HepG2 (cell line): Measurements from ENCODE around the gene SPTBN4. TPM values are rescaled to one million over a fixed set of nuclear protein-coding genes. Genes with fewer than 3 reads are reported as not detected.

Experiments
- ATAC-seq: fragments of 200-7000 bp; cut with Tn5 transposase; 3 replicates; pipeline ENCODE4 v1.9.1; 2020; ENCODE audit warnings: mild to moderate bottlenecking, moderate library complexity
- BruUV-seq: library from RNA; stranded (reverse); fragments of 400-500 nt; replicated peaks from 2 replicates; lab custom pipeline; 2021; lab: Mats Ljungman, UMichigan
- CTCF ChIA-PET: fragments of 300-600 bp; formaldehyde crosslinking; extraction: SDS; loops from one replicate; lab custom pipeline; 2021; ENCODE audit warnings: low total read pairs, inconsistent platforms, low intra/inter-chr PET ratio; lab: Yijun Ruan, JAX
- POLR2A ChIA-PET: fragments of 350-600 bp; sonication (Branson Sonifier 250); formaldehyde crosslinking; loops from one replicate; lab custom pipeline; 2020; ENCODE audit warnings: antibody characterized with exemption, inconsistent platforms; lab: Yijun Ruan, JAX
- DNase-seq: peaks from one replicate; pipeline ENCODE4 v3.0.0-alpha.2; 2015; ENCODE audit warnings: low spot score
- FAIRE-seq: peaks from 3 replicates; lab custom pipeline; 2011; peaks lifted over from hg19 to GRCh38; lab: Jason Lieb, UNC
- H2AFZ ChIP-seq: one replicate; pipeline ENCODE4 v1.6.1; 2011; ENCODE audit warnings: low read length, inconsistent platforms
- H3K27ac ChIP-seq: fragments of 300-600 bp; 3 replicates; pipeline ENCODE4 v1.8.0; 2011; ENCODE audit warnings: mixed run types, mild to moderate bottlenecking, mixed read lengths, low read length, inconsistent platforms; ENCODE audit not compliant: insufficient read depth; ENCODE audit errors: extremely low read length
- H3K27me3 ChIP-seq, 2 experiments: fragments of 200-600 bp in 1 of 2; 2 replicates in 1 of 2; 3 replicates in 1 of 2; pipeline versions ENCODE4 v1.6.0 to v1.8.0; 2011; ENCODE audit warnings: low read length in 2 of 2, mild to moderate bottlenecking in 2 of 2, moderate library complexity in 2 of 2, inconsistent platforms in 1 of 2; ENCODE audit not compliant: insufficient read depth in 2 of 2, control insufficient read depth in 1 of 2
- H3K36me3 ChIP-seq, 2 experiments: fragments of 200-600 bp in 1 of 2; replicated peaks in 1 of 2; 2 replicates in 1 of 2; 3 replicates in 1 of 2; pipeline versions ENCODE4 v1.5.1 to v1.8.0; 2011; ENCODE audit warnings: low read length in 2 of 2, inconsistent platforms in 1 of 2; ENCODE audit not compliant: insufficient read depth in 2 of 2, control insufficient read depth in 1 of 2
- H3K4me1 ChIP-seq: 2 replicates; pipeline ENCODE4 v1.5.1; 2012; ENCODE audit warnings: low read length, inconsistent platforms; ENCODE audit not compliant: insufficient read depth
- H3K4me2 ChIP-seq: 2 replicates; pipeline ENCODE4 v1.6.0; 2011; ENCODE audit warnings: low read depth, low read length, inconsistent platforms
- H3K4me3 ChIP-seq, 3 experiments: fragments of 200-600 bp in 1 of 3; sonication (generic), shearing (Covaris generic) in 1 of 3; replicated peaks in 1 of 3; 2 replicates each; pipeline ENCODE4 v1.5.1; 2011 to 2016; ENCODE audit warnings: low read length in 3 of 3, inconsistent platforms in 2 of 3, low read depth in 2 of 3, mild to moderate bottlenecking in 2 of 3, control low read depth in 1 of 3, mixed read lengths in 1 of 3; ENCODE audit not compliant: insufficient read depth in 1 of 3
- H3K79me2 ChIP-seq: one replicate; pipeline ENCODE4 v1.6.1; 2011; ENCODE audit warnings: low read length, inconsistent platforms; ENCODE audit not compliant: insufficient read depth
- H3K9ac ChIP-seq: 2 replicates; pipeline ENCODE4 v1.6.0; 2011; ENCODE audit warnings: mild to moderate bottlenecking, low read depth, low read length, inconsistent platforms; ENCODE audit not compliant: insufficient read depth
- H3K9me3 ChIP-seq: 2 replicates; pipeline ENCODE4 v1.5.1; 2012; ENCODE audit warnings: mild to moderate bottlenecking, low read length
- H4K20me1 ChIP-seq: 2 replicates; pipeline ENCODE4 v1.6.0; 2011; ENCODE audit warnings: inconsistent platforms, mild to moderate bottlenecking, low read length, moderate library complexity; ENCODE audit not compliant: insufficient read depth
- ATM ChIP-seq: fragments of 450-650 bp; IDR thresholded peaks from 2 replicates; pipeline ENCODE4 v1.7.1; 2017; ENCODE audit warnings: mild to moderate bottlenecking, borderline replicate concordance
- CREB1 ChIP-seq, 2 experiments: fragments of 450-650 bp in 1 of 2; IDR thresholded peaks; 2 replicates each; pipeline ENCODE4 v1.6.1; 2016 to 2017; ENCODE audit warnings: control low read depth in 1 of 2, mild to moderate bottlenecking in 1 of 2, missing compliant biosample characterization in 1 of 2, missing genetic modification characterization in 1 of 2
- FOXP1 ChIP-seq, 2 experiments: fragments of 450-650 bp in 1 of 2; IDR thresholded peaks; 2 replicates each; pipeline ENCODE4 v1.6.1; 2017 to 2018; ENCODE audit warnings: antibody characterized with exemption in 1 of 2
- MAF1 ChIP-seq: sonication (generic); formaldehyde crosslinking; IDR thresholded peaks from 2 replicates; pipeline ENCODE4 v1.5.0; 2020; ENCODE audit warnings: missing genetic modification reagents, borderline replicate concordance
- NAIF1 ChIP-seq: sonication (generic); formaldehyde crosslinking; IDR thresholded peaks from 2 replicates; pipeline ENCODE4 v1.5.0; 2020; ENCODE audit warnings: mild to moderate bottlenecking, missing genetic modification reagents, borderline replicate concordance
- NFE2 ChIP-seq: sonication (generic); formaldehyde crosslinking; IDR thresholded peaks from 2 replicates; pipeline ENCODE4 v1.4.0; 2020; ENCODE audit warnings: missing genetic modification reagents
- NR2F6 ChIP-seq, 2 experiments: IDR thresholded peaks; 2 replicates each; pipeline ENCODE4 v1.6.1; 2016; ENCODE audit warnings: antibody characterized with exemption in 1 of 2, mild to moderate bottlenecking in 1 of 2
- RFX1 ChIP-seq: fragments of 450-650 bp; IDR thresholded peaks from 2 replicates; pipeline ENCODE4 v1.6.1; 2017
- SMARCE1 ChIP-seq: fragments of 450-650 bp; IDR thresholded peaks from 2 replicates; pipeline ENCODE4 v1.6.1; 2017; ENCODE audit warnings: borderline replicate concordance
- TCF7L2 ChIP-seq: IDR thresholded peaks from 2 replicates; pipeline ENCODE4 v1.6.1; 2011; ENCODE audit warnings: mild to moderate bottlenecking, low read depth, low read length, moderate library complexity
- ZBTB21 ChIP-seq: sonication (generic); formaldehyde crosslinking; IDR thresholded peaks from 2 replicates; pipeline ENCODE4 v1.4.0; 2020; ENCODE audit warnings: missing genetic modification reagents
- ZFX ChIP-seq: sonication (generic); formaldehyde crosslinking; IDR thresholded peaks from 2 replicates; pipeline ENCODE4 v1.4.0; 2020; ENCODE audit warnings: mild to moderate bottlenecking, low read depth, missing genetic modification reagents, moderate library complexity
- ZNF263 ChIP-seq: sonication (generic); formaldehyde crosslinking; IDR thresholded peaks from 2 replicates; pipeline ENCODE4 v1.4.0; 2020; ENCODE audit warnings: missing genetic modification reagents
- ZNF724P ChIP-seq: sonication (generic); formaldehyde crosslinking; IDR thresholded peaks from 2 replicates; pipeline ENCODE4 v1.8.0; 2022; ENCODE audit warnings: missing genetic modification reagents, borderline replicate concordance
- ZNF839 ChIP-seq: sonication (generic); formaldehyde crosslinking; IDR thresholded peaks from 2 replicates; pipeline ENCODE4 v1.4.0; 2020; ENCODE audit warnings: missing genetic modification reagents, mild to moderate bottlenecking, borderline replicate concordance
- whole genome bisulfite sequencing: methylation state at CpG from one replicate; pipeline ENCODE4 v1.1.6; 2017; ENCODE audit warnings: low lambda C conversion rate; 5-methylcytosine and 5-hydroxymethylcytosine counted together
- in situ Hi-C: cut with HindIII; loops from 2 replicates; pipeline ENCODE4 v1.10.0; 2017; ENCODE audit warnings: low pct_unique_long_range_greater_than_20kb; ENCODE audit not compliant: extremely low pct_ligation_motif_present
- intact Hi-C: fragments of 100-400 bp; cut with micrococcal nuclease; formaldehyde crosslinking; loops from one replicate; pipeline ENCODE4 v1.10.0; 2022; ENCODE audit not compliant: unreplicated experiment
- polyA plus RNA-seq, 8 experiments: library from polyadenylated mRNA; depleted of rRNA in 3 of 8; stranded (reverse) in 7 of 8; unstranded in 1 of 8; fragments of >200 nt; fragmentation: Illumina TruSeq in 4 of 8; extraction: Trizol in 4 of 8; gene quantifications; 2 replicates each; pipeline versions ENCODE4 v1.2.1 to v1.2.3, GENCODE V29; 2011 to 2016; ENCODE audit warnings: low read depth in 4 of 8, missing spikeins in 1 of 8, mixed read lengths in 1 of 8; ENCODE audit not compliant: insufficient read depth in 1 of 8
- total RNA-seq, 5 experiments: library from RNA; depleted of rRNA; stranded (reverse); fragments of >200 nt; fragmentation: Illumina TruSeq; extraction: Trizol; gene quantifications; 2 replicates each; pipeline ENCODE4 v1.2.3, GENCODE V29; 2016; ENCODE audit warnings: low read depth in 1 of 5
- TF ChIP-seq, protein P1 (sequence below): sonication (generic); formaldehyde crosslinking; conservative IDR thresholded peaks from 2 replicates; pipeline ENCODE4 v1.4.0; 2020; ENCODE audit warnings: mild to moderate bottlenecking, missing genetic modification reagents, moderate library complexity
- TF ChIP-seq, protein P2 (sequence below): sonication (generic); formaldehyde crosslinking; IDR thresholded peaks from 2 replicates; pipeline ENCODE4 v1.4.0; 2020; ENCODE audit warnings: missing genetic modification reagents
- TF ChIP-seq, protein P3 (sequence below): sonication (generic); formaldehyde crosslinking; IDR thresholded peaks from 2 replicates; pipeline ENCODE4 v1.8.1; 2023; ENCODE audit warnings: missing genetic modification reagents, mild to moderate bottlenecking, borderline replicate concordance

Gene SPTBN4
- total and polyA plus RNA-seq, 2 of the 13 experiments (the other 11 are each of a cell fraction or from before 2014, with no cell fraction given), result 0.11 TPM

DNA sequence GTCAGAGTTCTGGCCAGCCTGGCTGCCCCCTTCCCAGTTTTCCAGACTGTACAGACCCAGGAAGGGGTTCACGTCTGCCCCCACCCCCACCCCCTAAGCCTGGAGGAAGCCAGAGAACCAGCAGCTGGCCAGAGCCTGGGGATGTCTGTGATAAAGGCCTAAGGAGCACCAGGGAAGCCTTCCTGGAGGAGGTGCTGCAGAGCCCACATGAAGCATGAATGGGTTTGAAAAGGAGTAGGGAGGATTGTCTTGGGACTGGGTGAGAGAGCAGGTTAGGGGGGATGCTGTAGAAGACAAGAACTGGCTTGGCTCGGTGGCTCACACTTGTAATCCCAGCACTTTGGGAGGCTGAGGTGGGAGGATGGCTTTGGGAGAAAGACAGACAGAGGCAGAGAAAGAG is 115.7 kb downstream of the SPTBN4 start:
- no peak overlapping the region for H3K4me3 ChIP-seq
- POLR2A ChIA-PET, result interaction anchor here (1.9 kb wide), 1 partner anchor 12 kb away, joined by 4 read pairs; no protein-coding TSS in a partner anchor
- ATAC-seq, result no peak

More for the DNA sequence above, 115.7 kb downstream of the SPTBN4 start:
- peaks cover 7% of the 10 kb centered on the region for H3K4me1 ChIP-seq
- 98% methylated on average over 2 of the region's 2 CpGs for WGBS
- TF ChIP-seq, protein P1, sequence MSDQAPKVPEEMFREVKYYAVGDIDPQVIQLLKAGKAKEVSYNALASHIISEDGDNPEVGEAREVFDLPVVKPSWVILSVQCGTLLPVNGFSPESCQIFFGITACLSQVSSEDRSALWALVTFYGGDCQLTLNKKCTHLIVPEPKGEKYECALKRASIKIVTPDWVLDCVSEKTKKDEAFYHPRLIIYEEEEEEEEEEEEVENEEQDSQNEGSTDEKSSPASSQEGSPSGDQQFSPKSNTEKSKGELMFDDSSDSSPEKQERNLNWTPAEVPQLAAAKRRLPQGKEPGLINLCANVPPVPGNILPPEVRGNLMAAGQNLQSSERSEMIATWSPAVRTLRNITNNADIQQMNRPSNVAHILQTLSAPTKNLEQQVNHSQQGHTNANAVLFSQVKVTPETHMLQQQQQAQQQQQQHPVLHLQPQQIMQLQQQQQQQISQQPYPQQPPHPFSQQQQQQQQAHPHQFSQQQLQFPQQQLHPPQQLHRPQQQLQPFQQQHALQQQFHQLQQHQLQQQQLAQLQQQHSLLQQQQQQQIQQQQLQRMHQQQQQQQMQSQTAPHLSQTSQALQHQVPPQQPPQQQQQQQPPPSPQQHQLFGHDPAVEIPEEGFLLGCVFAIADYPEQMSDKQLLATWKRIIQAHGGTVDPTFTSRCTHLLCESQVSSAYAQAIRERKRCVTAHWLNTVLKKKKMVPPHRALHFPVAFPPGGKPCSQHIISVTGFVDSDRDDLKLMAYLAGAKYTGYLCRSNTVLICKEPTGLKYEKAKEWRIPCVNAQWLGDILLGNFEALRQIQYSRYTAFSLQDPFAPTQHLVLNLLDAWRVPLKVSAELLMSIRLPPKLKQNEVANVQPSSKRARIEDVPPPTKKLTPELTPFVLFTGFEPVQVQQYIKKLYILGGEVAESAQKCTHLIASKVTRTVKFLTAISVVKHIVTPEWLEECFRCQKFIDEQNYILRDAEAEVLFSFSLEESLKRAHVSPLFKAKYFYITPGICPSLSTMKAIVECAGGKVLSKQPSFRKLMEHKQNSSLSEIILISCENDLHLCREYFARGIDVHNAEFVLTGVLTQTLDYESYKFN (CRISPR knock-in tag), result no peak
- TF ChIP-seq ZFX (CRISPR knock-in tag) (no peak), ATM (no peak), TCF7L2 (no peak), FOXP1 (IDR thresholded peaks at IDR 0.05) (no peak), FOXP1 (CRISPR knock-in tag; IDR thresholded peaks at IDR 0.05) (no peak), NFE2 (CRISPR knock-in tag) (no peak), MAF1 (CRISPR knock-in tag) (no peak), NAIF1 (CRISPR knock-in tag) (no peak), ZBTB21 (CRISPR knock-in tag) (no peak), CREB1 (IDR thresholded peaks at IDR 0.05) (no peak), CREB1 (CRISPR knock-in tag; IDR thresholded peaks at IDR 0.05) (no peak), SMARCE1 (no peak), ZNF263 (CRISPR knock-in tag) (no peak), NR2F6 (IDR thresholded peaks at IDR 0.05) (no peak), NR2F6 (CRISPR knock-in tag; IDR thresholded peaks at IDR 0.05) (no peak), ZNF839 (CRISPR knock-in tag) (no peak), RFX1 (no peak), ZNF724P (CRISPR knock-in tag) (no peak)
- TF ChIP-seq, protein P2, sequence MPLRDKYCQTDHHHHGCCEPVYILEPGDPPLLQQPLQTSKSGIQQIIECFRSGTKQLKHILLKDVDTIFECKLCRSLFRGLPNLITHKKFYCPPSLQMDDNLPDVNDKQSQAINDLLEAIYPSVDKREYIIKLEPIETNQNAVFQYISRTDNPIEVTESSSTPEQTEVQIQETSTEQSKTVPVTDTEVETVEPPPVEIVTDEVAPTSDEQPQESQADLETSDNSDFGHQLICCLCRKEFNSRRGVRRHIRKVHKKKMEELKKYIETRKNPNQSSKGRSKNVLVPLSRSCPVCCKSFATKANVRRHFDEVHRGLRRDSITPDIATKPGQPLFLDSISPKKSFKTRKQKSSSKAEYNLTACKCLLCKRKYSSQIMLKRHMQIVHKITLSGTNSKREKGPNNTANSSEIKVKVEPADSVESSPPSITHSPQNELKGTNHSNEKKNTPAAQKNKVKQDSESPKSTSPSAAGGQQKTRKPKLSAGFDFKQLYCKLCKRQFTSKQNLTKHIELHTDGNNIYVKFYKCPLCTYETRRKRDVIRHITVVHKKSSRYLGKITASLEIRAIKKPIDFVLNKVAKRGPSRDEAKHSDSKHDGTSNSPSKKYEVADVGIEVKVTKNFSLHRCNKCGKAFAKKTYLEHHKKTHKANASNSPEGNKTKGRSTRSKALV (CRISPR knock-in tag), result no peak
- TF ChIP-seq, protein P3, sequence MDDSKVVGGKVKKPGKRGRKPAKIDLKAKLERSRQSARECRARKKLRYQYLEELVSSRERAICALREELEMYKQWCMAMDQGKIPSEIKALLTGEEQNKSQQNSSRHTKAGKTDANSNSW (CRISPR knock-in tag), result no peak
- TF ChIP-seq, all 625 proteins: peak for 0
- Histone ChIP-seq H3K4me2 (no peak overlapping the region), H4K20me1 (no peaks in the 10 kb centered on the region), H3K9me3 (no peaks in the 10 kb centered on the region), H3K79me2 (no peaks in the 10 kb centered on the region), H3K27ac (no peak overlapping the region), H3K36me3 (0 out of 5 replicates have a peak, but pooled peaks cover 0 to 1% of the 10 kb centered on the region in 2 experiments), H2AFZ (no peak overlapping the region), H3K27me3 (no peaks in the 10 kb centered on the region), H3K9ac (no peak overlapping the region)
- in situ Hi-C loops, result no loop called here
- CTCF ChIA-PET, result no interaction called here
- DNase-seq (no peak), FAIRE-seq (no peak)
- BruUV-seq, result no TSS peak
- intact Hi-C loops, result no loop called here
